ENCODE measurements around the gene HSP90AB1.

The HSP90AB1 gene

GRCh38 chr6:44246663-44247337 is at the start of gene HSP90AB1:
Gene HSP90AB1 (plus strand): TSS chr6:44247101. CDS start chr6:44248630, 1,529 bp downstream.
- DNase-seq, result peak; percentile 78

GRCh38 chr6:44198684-44199083 is 48.2 kb upstream of the HSP90AB1 start:
- DNase-seq, result no peak

- no peak for DNase-seq
These were observed 47.0 kb upstream of the HSP90AB1 start for GRCh38 chr6:44199883-44200282.

- no peak for DNase-seq
These were observed 45.7 kb upstream of the HSP90AB1 start for GRCh38 chr6:44201200-44201599.

GRCh38 chr6:44201638-44202303 is 45.1 kb upstream of the HSP90AB1 start:
- DNase-seq, result no peak

- no peak for DNase-seq
These were observed 44.4 kb upstream of the HSP90AB1 start for GRCh38 chr6:44202332-44202971.

GRCh38 chr6:44202972-44203750 is 43.7 kb upstream of the HSP90AB1 start:
- DNase-seq, result no peak

- no peak for DNase-seq
These were observed 42.9 kb upstream of the HSP90AB1 start for GRCh38 chr6:44203955-44204354.

GRCh38 chr6:44207966-44208365 is 38.9 kb upstream of the HSP90AB1 start:
- DNase-seq, result no peak

- DNase-seq, result no peak
These were observed 35.6 kb upstream of the HSP90AB1 start for GRCh38 chr6:44211284-44211683.

GRCh38 chr6:44214307-44214706 is 32.6 kb upstream of the HSP90AB1 start:
- no peak for DNase-seq

- DNase-seq, result no peak
These were observed 30.1 kb upstream of the HSP90AB1 start, which contains the start of gene MYMX for GRCh38 chr6:44216677-44217331. Gene MYMX (plus strand): TSS chr6:44216926. CDS start chr6:44217472, 546 bp downstream.

GRCh38 chr6:44217332-44218143 is 29.4 kb upstream of the HSP90AB1 start:
- DNase-seq, result no peak

- no peak for DNase-seq
These were observed 27.7 kb upstream of the HSP90AB1 start for GRCh38 chr6:44219053-44219814.

GRCh38 chr6:44219815-44220784 is 26.8 kb upstream of the HSP90AB1 start:
- no peak for DNase-seq

- no peak for DNase-seq
These were observed 26.0 kb upstream of the HSP90AB1 start for GRCh38 chr6:44220913-44221290.

- no peak for DNase-seq
These were observed 25.5 kb upstream of the HSP90AB1 start for GRCh38 chr6:44221291-44221960.

- no peak for DNase-seq
These were observed 25.0 kb upstream of the HSP90AB1 start for GRCh38 chr6:44221961-44222335.

Data from NCI-H1417 treated with DMSO at 0.1 percent for 48 hours (cell line).